SU-DHL-6 (cell line): ENCODE measurements around the gene GPNMB.
"Not testable (repeated sequence)": the region's sequence is repeated elsewhere in the genome, so short reads cannot be mapped to it uniquely, and the experiment has no call there.

ENCODE experiments used
- H2AFZ ChIP-seq: fragments of 200-600 bp; sonication (generic); 2 replicates; pipeline ENCODE4 v1.6.1; 2014; ENCODE audit warnings: low read depth, mild to moderate bottlenecking, moderate library complexity, mixed read lengths, antibody characterized with exemption, low read length; ENCODE audit not compliant: severe bottlenecking
- H3F3A ChIP-seq: fragments of 200-600 bp; shearing (Covaris generic); 2 replicates; pipeline ENCODE4 v1.6.0; 2016; ENCODE audit warnings: antibody characterized with exemption, mild to moderate bottlenecking; ENCODE audit not compliant: insufficient read depth
- H3K27ac ChIP-seq: fragments of 200-600 bp; sonication (generic); 2 replicates; pipeline ENCODE4 v1.5.1; 2016; ENCODE audit warnings: low read depth, mild to moderate bottlenecking, low read length, moderate library complexity, mixed read lengths
- H3K27me3 ChIP-seq: fragments of 200-600 bp; sonication (generic), shearing (Covaris generic); 2 replicates; pipeline ENCODE4 v1.6.0; 2014; ENCODE audit warnings: mild to moderate bottlenecking, low read length
- H3K36me3 ChIP-seq: fragments of 200-600 bp; sonication (generic); 2 replicates; pipeline ENCODE4 v1.6.1; 2014; ENCODE audit warnings: mild to moderate bottlenecking, low read length, mixed read lengths
- H3K4me2 ChIP-seq: fragments of 300-600, 200-600 bp; shearing (Covaris generic), sonication (generic); 2 replicates; pipeline ENCODE4 v1.6.0; 2014; ENCODE audit warnings: low read length, low read depth, mild to moderate bottlenecking; ENCODE audit not compliant: poor library complexity, severe bottlenecking
- H3K4me3 ChIP-seq: fragments of 200-600 bp; sonication (generic); 2 replicates; pipeline ENCODE4 v1.5.1; 2014; ENCODE audit warnings: antibody characterized with exemption, low read length, mild to moderate bottlenecking, mixed read lengths; ENCODE audit not compliant: insufficient read depth, poor library complexity, severe bottlenecking
- H3K79me2 ChIP-seq: fragments of 200-600 bp; sonication (generic); 2 replicates; pipeline ENCODE4 v1.6.1; 2014; ENCODE audit warnings: mild to moderate bottlenecking, low read length, moderate library complexity; ENCODE audit not compliant: insufficient read depth
- H3K9ac ChIP-seq: fragments of 200-600 bp; sonication (generic); 2 replicates; pipeline ENCODE4 v1.7.0; 2014; ENCODE audit warnings: mild to moderate bottlenecking, low read length
- H3K9me2 ChIP-seq: fragments of 200-600 bp; sonication (generic); replicated peaks from 2 replicates; pipeline ENCODE4 v1.6.1; 2014; ENCODE audit warnings: low read length; ENCODE audit not compliant: insufficient read depth
- H3K9me3 ChIP-seq: fragments of 200-600 bp; sonication (generic); 2 replicates; pipeline ENCODE4 v1.6.1; 2014; ENCODE audit warnings: low read length, mixed read lengths; ENCODE audit not compliant: insufficient read depth
- H4K20me1 ChIP-seq: fragments of 200-600 bp; sonication (generic); 2 replicates; pipeline ENCODE4 v1.6.1; 2014; ENCODE audit warnings: low read depth, mild to moderate bottlenecking, antibody characterized with exemption, low read length, moderate library complexity, mixed read lengths
- CTCF ChIP-seq: fragments of 200-600 bp; sonication (generic); IDR thresholded peaks from one replicate; pipeline ENCODE4 v1.5.1; 2017; ENCODE audit warnings: antibody characterized with exemption, mild to moderate bottlenecking, low read length, moderate library complexity; ENCODE audit not compliant: insufficient read depth, poor library complexity, severe bottlenecking
- EZH2phosphoT487 ChIP-seq: fragments of 200-600 bp; sonication (generic), shearing (Covaris generic); conservative IDR thresholded peaks from 2 replicates; pipeline ENCODE4 v1.6.1; 2018; ENCODE audit warnings: mild to moderate bottlenecking, antibody characterized with exemption, low read length, moderate library complexity, mixed read lengths

GPNMB gene

GRCh38 chr7:23220690-23221305 lies 25.8 kb upstream of the GPNMB start:
- no peaks in the 10 kb centered on the region for H3K79me2 ChIP-seq
- no peak overlapping the region for H3K27ac ChIP-seq

GRCh38 chr7:23222439-23223030 lies 24.0 kb upstream of the GPNMB start:
- H3K27ac ChIP-seq, result no peak overlapping the region
- no peak overlapping the region for H3K4me2 ChIP-seq
- H4K20me1 ChIP-seq, result no peaks in the 10 kb centered on the region
- no peak overlapping the region for H3K9ac ChIP-seq
- no peak overlapping the region for H3K4me3 ChIP-seq
- H3K27me3 ChIP-seq, result no peaks in the 10 kb centered on the region
- no peaks in the 10 kb centered on the region for H3F3A ChIP-seq
- no peaks in the 10 kb centered on the region for H3K79me2 ChIP-seq
- no peaks in the 10 kb centered on the region for H3K9me2 ChIP-seq
- no peak for TF ChIP-seq CTCF
- no peaks in the 10 kb centered on the region for H3K9me3 ChIP-seq
- H3K36me3 ChIP-seq, result no peaks in the 10 kb centered on the region
- no peak overlapping the region for H2AFZ ChIP-seq

More at GRCh38 chr7:23220690-23221305, 25.8 kb upstream of the GPNMB start:
- Histone ChIP-seq H3F3A (no peaks in the 10 kb centered on the region), H3K9me3 (no peaks in the 10 kb centered on the region), H2AFZ (no peak overlapping the region), H3K36me3 (no peaks in the 10 kb centered on the region), H3K9ac (no peak overlapping the region), H4K20me1 (no peaks in the 10 kb centered on the region), H3K27me3 (no peaks in the 10 kb centered on the region), H3K9me2 (no peaks in the 10 kb centered on the region), H3K4me2 (no peak overlapping the region), H3K4me3 (no peak overlapping the region)
- TF ChIP-seq EZH2phosphoT487, result no peak

DNA sequence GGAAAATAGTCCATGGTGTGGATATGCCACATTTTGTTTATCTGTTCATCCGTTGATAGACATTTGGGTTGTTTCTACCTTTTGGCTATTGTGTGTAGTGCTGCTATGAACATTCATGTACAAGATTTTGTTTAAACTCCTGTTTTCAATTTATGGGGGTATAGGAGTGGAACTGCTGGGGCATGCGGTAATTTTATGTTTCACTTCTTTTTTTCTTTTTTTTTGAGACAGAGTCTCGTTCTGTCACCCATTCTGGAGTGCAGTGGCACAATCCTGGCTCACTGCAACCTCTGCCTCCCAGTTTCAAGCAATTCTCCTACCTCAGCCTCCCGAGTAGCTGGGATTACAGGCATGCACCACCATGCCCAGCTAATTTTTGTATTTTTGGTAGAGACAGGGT lies 22.2 kb upstream of the GPNMB start:
- H3K4me2 ChIP-seq, H3K4me3 ChIP-seq, H3K79me2 ChIP-seq, H3K36me3 ChIP-seq, H3K9me2 ChIP-seq, H3K27ac ChIP-seq, H3F3A ChIP-seq, H4K20me1 ChIP-seq, H3K27me3 ChIP-seq, H3K9me3 ChIP-seq, H3K9ac ChIP-seq, H2AFZ ChIP-seq: not testable (repeated sequence)

GRCh38 chr7:23226844-23227450 lies 19.6 kb upstream of the GPNMB start:
- no peak overlapping the region for H3K27ac ChIP-seq
- H3F3A ChIP-seq, result no peaks in the 10 kb centered on the region
- H3K9me2 ChIP-seq, result no peaks in the 10 kb centered on the region
- H3K4me3 ChIP-seq, result no peak overlapping the region
- no peak overlapping the region for H3K4me2 ChIP-seq
- TF ChIP-seq EZH2phosphoT487 (no peak), CTCF (no peak)
- no peak overlapping the region for H3K9ac ChIP-seq
- no peaks in the 10 kb centered on the region for H4K20me1 ChIP-seq
- no peaks in the 10 kb centered on the region for H3K27me3 ChIP-seq
- H3K36me3 ChIP-seq, result no peaks in the 10 kb centered on the region
- H3K79me2 ChIP-seq, result no peaks in the 10 kb centered on the region
- H2AFZ ChIP-seq, result no peak overlapping the region
- no peaks in the 10 kb centered on the region for H3K9me3 ChIP-seq
